K562 (cell line): Measurements from ENCODE around the gene SNU13. TPM values are rescaled to one million over a fixed set of nuclear protein-coding genes. Genes with fewer than 3 reads are reported as not detected.

Experiments
- ELF4 ChIP-seq: fragments of 450-650 bp; formaldehyde crosslinking; IDR thresholded peaks from 2 replicates; pipeline ENCODE4 v1.4.0; 2022; ENCODE audit warnings: missing genetic modification characterization
- FOXK1 ChIP-seq: sonication (generic); formaldehyde crosslinking; IDR thresholded peaks from 2 replicates; pipeline ENCODE4 v1.8.0; 2022; ENCODE audit warnings: missing genetic modification reagents, mild to moderate bottlenecking, borderline replicate concordance
- MAFK ChIP-seq: IDR thresholded peaks from 2 replicates; pipeline ENCODE4 v1.6.1; 2011; ENCODE audit warnings: low read length, improper control_type of control experiment
- SIN3B ChIP-seq: fragments of 450-650 bp; IDR thresholded peaks from 2 replicates; pipeline ENCODE4 v1.6.1; 2017; ENCODE audit warnings: low read depth, mild to moderate bottlenecking, moderate library complexity
- TAF9B ChIP-seq: fragments of 450-650 bp; IDR thresholded peaks from 2 replicates; pipeline ENCODE4 v1.6.1; 2018; ENCODE audit warnings: mild to moderate bottlenecking; ENCODE audit not compliant: partially characterized antibody
- polyA plus RNA-seq, 8 experiments: library from polyadenylated mRNA; depleted of rRNA in 4 of 8; stranded (reverse) in 5 of 8; unstranded in 3 of 8; fragments of >200 nt; fragmentation: Nextera tagmentation in 2 of 8; fragmentation: Illumina TruSeq in 1 of 8; extraction: Ambion mirVana in 2 of 8; extraction: Trizol in 1 of 8; gene quantifications; 2 replicates each; pipeline versions ENCODE4 v1.2.1 to v1.2.3, GENCODE V29; 2011 to 2014; ENCODE audit warnings: inconsistent platforms in 1 of 8, missing spikeins in 1 of 8
- total RNA-seq, 7 experiments: library from RNA; depleted of rRNA in 6 of 7; stranded (reverse); fragments of >200 nt in 6 of 7; fragmentation: Illumina TruSeq in 2 of 7; extraction: Trizol in 2 of 7; gene quantifications; 2 replicates each; pipeline versions ENCODE4 v1.2.1 to v1.2.3, GENCODE V29; 2011 to 2021; ENCODE audit warnings: low replicate concordance in 1 of 7
- TF ChIP-seq, protein P1 (sequence below): fragments of 250-450 bp; sonication (Bioruptor Pico); IDR thresholded peaks from 2 replicates; pipeline ENCODE4 v1.5.1; 2021; ENCODE audit warnings: mild to moderate bottlenecking
- TF ChIP-seq, protein P2 (sequence below), 2 experiments: IDR thresholded peaks; 2 replicates each; pipeline ENCODE4 v1.6.1; 2012; ENCODE audit warnings: improper control_type of control experiment in 2 of 2, low read depth in 2 of 2, low read length in 2 of 2, borderline replicate concordance in 1 of 2
- TF ChIP-seq, protein P3 (sequence below): sonication (generic); formaldehyde crosslinking; IDR thresholded peaks from 2 replicates; pipeline ENCODE4 v1.8.0; 2022; ENCODE audit warnings: missing genetic modification reagents, mild to moderate bottlenecking, borderline replicate concordance
- TF ChIP-seq, protein P4 (sequence below): sonication (generic); formaldehyde crosslinking; IDR thresholded peaks from 2 replicates; pipeline ENCODE4 v1.8.0; 2023; ENCODE audit warnings: missing genetic modification reagents, mild to moderate bottlenecking, borderline replicate concordance

SNU13 gene
- total and polyA plus RNA-seq, 9 of the 15 experiments (the other 6 are each of a cell fraction or from before 2014, with no cell fraction given): 185 to 981 (median 283) TPM

DNA sequence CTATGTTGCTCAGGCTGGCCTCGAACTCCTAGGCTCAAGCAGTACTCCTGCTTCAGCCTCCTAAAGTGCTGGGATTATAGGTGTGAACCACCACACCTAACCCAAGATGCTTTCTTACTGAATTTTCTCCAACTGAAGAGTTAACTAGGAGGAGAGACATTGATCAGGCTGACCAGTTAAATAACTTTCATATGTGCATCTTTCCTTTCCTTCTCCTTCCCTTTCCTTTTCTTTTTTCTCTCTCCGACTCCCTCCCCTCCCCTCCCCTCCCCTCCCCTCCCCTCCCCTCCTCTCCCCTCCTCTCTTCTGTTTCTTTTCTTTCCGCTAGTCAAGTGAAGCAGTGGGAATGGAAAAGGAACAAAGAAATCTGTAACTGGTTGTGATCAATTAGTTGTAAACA, 40.9 kb downstream of the SNU13 start (continued):
- TF ChIP-seq SIN3B (no peak), TAF9B (no peak), ELF4 (CRISPR knock-in tag) (no peak), MAFK (no peak), FOXK1 (CRISPR knock-in tag) (no peak)
- TF ChIP-seq, protein P1, sequence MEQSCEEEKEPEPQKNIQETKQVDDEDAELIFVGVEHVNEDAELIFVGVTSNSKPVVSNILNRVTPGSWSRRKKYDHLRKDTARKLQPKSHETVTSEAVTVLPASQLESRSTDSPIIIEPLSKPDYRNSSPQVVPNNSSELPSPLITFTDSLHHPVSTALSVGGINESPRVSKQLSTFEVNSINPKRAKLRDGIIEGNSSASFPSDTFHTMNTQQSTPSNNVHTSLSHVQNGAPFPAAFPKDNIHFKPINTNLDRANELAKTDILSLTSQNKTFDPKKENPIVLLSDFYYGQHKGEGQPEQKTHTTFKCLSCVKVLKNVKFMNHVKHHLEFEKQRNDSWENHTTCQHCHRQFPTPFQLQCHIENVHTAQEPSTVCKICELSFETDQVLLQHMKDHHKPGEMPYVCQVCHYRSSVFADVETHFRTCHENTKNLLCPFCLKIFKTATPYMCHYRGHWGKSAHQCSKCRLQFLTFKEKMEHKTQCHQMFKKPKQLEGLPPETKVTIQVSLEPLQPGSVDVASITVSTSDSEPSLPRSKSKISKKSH: no peak
- TF ChIP-seq, protein P2, sequence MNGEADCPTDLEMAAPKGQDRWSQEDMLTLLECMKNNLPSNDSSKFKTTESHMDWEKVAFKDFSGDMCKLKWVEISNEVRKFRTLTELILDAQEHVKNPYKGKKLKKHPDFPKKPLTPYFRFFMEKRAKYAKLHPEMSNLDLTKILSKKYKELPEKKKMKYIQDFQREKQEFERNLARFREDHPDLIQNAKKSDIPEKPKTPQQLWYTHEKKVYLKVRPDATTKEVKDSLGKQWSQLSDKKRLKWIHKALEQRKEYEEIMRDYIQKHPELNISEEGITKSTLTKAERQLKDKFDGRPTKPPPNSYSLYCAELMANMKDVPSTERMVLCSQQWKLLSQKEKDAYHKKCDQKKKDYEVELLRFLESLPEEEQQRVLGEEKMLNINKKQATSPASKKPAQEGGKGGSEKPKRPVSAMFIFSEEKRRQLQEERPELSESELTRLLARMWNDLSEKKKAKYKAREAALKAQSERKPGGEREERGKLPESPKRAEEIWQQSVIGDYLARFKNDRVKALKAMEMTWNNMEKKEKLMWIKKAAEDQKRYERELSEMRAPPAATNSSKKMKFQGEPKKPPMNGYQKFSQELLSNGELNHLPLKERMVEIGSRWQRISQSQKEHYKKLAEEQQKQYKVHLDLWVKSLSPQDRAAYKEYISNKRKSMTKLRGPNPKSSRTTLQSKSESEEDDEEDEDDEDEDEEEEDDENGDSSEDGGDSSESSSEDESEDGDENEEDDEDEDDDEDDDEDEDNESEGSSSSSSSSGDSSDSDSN (IDR thresholded peaks at IDR 0.05; ENCODE audit: borderline replicate concordance in 1 of 2, low read depth in 2 of 2, low read length in 2 of 2): no peak
- TF ChIP-seq, protein P3, sequence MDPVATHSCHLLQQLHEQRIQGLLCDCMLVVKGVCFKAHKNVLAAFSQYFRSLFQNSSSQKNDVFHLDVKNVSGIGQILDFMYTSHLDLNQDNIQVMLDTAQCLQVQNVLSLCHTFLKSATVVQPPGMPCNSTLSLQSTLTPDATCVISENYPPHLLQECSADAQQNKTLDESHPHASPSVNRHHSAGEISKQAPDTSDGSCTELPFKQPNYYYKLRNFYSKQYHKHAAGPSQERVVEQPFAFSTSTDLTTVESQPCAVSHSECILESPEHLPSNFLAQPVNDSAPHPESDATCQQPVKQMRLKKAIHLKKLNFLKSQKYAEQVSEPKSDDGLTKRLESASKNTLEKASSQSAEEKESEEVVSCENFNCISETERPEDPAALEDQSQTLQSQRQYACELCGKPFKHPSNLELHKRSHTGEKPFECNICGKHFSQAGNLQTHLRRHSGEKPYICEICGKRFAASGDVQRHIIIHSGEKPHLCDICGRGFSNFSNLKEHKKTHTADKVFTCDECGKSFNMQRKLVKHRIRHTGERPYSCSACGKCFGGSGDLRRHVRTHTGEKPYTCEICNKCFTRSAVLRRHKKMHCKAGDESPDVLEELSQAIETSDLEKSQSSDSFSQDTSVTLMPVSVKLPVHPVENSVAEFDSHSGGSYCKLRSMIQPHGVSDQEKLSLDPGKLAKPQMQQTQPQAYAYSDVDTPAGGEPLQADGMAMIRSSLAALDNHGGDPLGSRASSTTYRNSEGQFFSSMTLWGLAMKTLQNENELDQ (CRISPR knock-in tag): no peak
- TF ChIP-seq, protein P4, sequence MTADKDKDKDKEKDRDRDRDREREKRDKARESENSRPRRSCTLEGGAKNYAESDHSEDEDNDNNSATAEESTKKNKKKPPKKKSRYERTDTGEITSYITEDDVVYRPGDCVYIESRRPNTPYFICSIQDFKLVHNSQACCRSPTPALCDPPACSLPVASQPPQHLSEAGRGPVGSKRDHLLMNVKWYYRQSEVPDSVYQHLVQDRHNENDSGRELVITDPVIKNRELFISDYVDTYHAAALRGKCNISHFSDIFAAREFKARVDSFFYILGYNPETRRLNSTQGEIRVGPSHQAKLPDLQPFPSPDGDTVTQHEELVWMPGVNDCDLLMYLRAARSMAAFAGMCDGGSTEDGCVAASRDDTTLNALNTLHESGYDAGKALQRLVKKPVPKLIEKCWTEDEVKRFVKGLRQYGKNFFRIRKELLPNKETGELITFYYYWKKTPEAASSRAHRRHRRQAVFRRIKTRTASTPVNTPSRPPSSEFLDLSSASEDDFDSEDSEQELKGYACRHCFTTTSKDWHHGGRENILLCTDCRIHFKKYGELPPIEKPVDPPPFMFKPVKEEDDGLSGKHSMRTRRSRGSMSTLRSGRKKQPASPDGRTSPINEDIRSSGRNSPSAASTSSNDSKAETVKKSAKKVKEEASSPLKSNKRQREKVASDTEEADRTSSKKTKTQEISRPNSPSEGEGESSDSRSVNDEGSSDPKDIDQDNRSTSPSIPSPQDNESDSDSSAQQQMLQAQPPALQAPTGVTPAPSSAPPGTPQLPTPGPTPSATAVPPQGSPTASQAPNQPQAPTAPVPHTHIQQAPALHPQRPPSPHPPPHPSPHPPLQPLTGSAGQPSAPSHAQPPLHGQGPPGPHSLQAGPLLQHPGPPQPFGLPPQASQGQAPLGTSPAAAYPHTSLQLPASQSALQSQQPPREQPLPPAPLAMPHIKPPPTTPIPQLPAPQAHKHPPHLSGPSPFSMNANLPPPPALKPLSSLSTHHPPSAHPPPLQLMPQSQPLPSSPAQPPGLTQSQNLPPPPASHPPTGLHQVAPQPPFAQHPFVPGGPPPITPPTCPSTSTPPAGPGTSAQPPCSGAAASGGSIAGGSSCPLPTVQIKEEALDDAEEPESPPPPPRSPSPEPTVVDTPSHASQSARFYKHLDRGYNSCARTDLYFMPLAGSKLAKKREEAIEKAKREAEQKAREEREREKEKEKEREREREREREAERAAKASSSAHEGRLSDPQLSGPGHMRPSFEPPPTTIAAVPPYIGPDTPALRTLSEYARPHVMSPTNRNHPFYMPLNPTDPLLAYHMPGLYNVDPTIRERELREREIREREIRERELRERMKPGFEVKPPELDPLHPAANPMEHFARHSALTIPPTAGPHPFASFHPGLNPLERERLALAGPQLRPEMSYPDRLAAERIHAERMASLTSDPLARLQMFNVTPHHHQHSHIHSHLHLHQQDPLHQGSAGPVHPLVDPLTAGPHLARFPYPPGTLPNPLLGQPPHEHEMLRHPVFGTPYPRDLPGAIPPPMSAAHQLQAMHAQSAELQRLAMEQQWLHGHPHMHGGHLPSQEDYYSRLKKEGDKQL (CRISPR knock-in tag): no peak
